Body of pancreas (tissue), 4 donors: ENCODE results near the gene ASMT. TPM values are rescaled to one million over a fixed set of nuclear protein-coding genes. Genes with fewer than 3 reads are reported as not detected.
A peak's percentile ranks its signal among the peaks of the same experiment; 100 is the strongest.

Source experiments
- ATAC-seq: fragments of 150-250 bp; one replicate; pipeline ENCODE4 v1.9.1; 2016
- DNase-seq, 4 donors: peaks; one replicate each; pipeline ENCODE4 v3.0.0-alpha.2; 2019
- H3K27ac ChIP-seq, 4 donors: fragments of 200-600 bp; sonication (generic); 1 replicate in 3 of 4; 2 replicates in 1 of 4; pipeline versions ENCODE4 v1.5.1 to v1.6.1; 2016 to 2019; ENCODE audit warnings: mild to moderate bottlenecking in 1 of 4, mixed read lengths in 1 of 4, moderate library complexity in 1 of 4
- H3K27me3 ChIP-seq, 2 donors: fragments of 200-600 bp; sonication (generic); one replicate each; pipeline ENCODE4 v1.6.0; 2016; ENCODE audit warnings: mild to moderate bottlenecking in 1 of 2
- H3K36me3 ChIP-seq, 2 donors: fragments of 200-600 bp; sonication (generic); replicated peaks in 1 of 2; 2 replicates each; pipeline ENCODE4 v1.5.1; 2016; ENCODE audit warnings: low read depth in 2 of 2; ENCODE audit not compliant: insufficient read depth in 1 of 2
- H3K4me1 ChIP-seq: fragments of 200-600 bp; sonication (generic); one replicate; pipeline ENCODE4 v1.6.0; 2016
- H3K4me3 ChIP-seq, 2 donors: fragments of 200-600 bp; sonication (generic); 1 replicate in 1 of 2; 2 replicates in 1 of 2; pipeline ENCODE4 v1.5.1; 2016 to 2019
- H3K9me3 ChIP-seq, 3 donors: fragments of 200-600 bp; sonication (generic); 1 replicate in 2 of 3; 2 replicates in 1 of 3; pipeline ENCODE4 v1.5.1; 2016
- CTCF ChIP-seq, 7 experiments: fragments of 450-650 bp in 4 of 7; fragments of 200-600 bp in 3 of 7; sonication (generic) in 3 of 7; IDR thresholded peaks; one replicate each; pipeline ENCODE4 v1.5.1; 2016 to 2019; ENCODE audit warnings: antibody characterized with exemption in 7 of 7
- POLR2A ChIP-seq, 3 donors: fragments of 450-650 bp; IDR thresholded peaks; one replicate each; pipeline ENCODE4 v1.6.1; 2016; ENCODE audit warnings: antibody characterized with exemption in 3 of 3, mild to moderate bottlenecking in 2 of 3
- WGBS, 2 donors: methylation state at CpG; one replicate each; pipeline ENCODE4 v1.1.5; 2017; 5-methylcytosine and 5-hydroxymethylcytosine counted together
- intact Hi-C: fragments of 100-400 bp; cut with DNase I; formaldehyde crosslinking; loops from one replicate; pipeline ENCODE4 v1.15.1; 2023
- total RNA-seq, 2 donors: library from RNA; depleted of rRNA; stranded (reverse); fragments of >200 nt; gene quantifications; one replicate each; pipeline ENCODE4 v1.1.0, GENCODE V29; 2016

The ASMT gene
- total RNA-seq, 2 donors from 2014 or later, result not detected

GRCh38 chrX:1659664-1660461, 45.0 kb downstream of the ASMT start:
- 87 to 88% methylated on average over 15 to 33 of the region's 34 CpGs for WGBS, 2 donors
- ATAC-seq (no peak), DNase-seq (no peak)
- intact Hi-C loops, result loop anchor here (10.0 kb wide), 1 partner anchor 935 kb away; no protein-coding TSS in a partner anchor
- Histone ChIP-seq H3K4me1 (no peaks in the 10 kb centered on the region), H3K9me3 (no peaks in the 10 kb centered on the region), H3K4me3 (no peak overlapping the region), H3K27ac (no peak overlapping the region), H3K27me3 (no peaks in the 10 kb centered on the region), H3K36me3 (no peaks in the 10 kb centered on the region)
- TF ChIP-seq POLR2A (IDR thresholded peaks at IDR 0.05), result no peak
- no peak for TF ChIP-seq CTCF (IDR thresholded peaks at IDR 0.05)

GRCh38 chrX:1661048-1661921, 46.4 kb downstream of the ASMT start:
- WGBS, 2 donors, result 55 to 73% methylated on average over 8 to 16 of the region's 16 CpGs
- Histone ChIP-seq H3K27me3 (no peaks in the 10 kb centered on the region), H3K4me1 (no peaks in the 10 kb centered on the region), H3K4me3 (no peak overlapping the region), H3K9me3 (no peaks in the 10 kb centered on the region), H3K27ac (no peak overlapping the region), H3K36me3 (no peaks in the 10 kb centered on the region)
- no peak for ATAC-seq
- TF ChIP-seq POLR2A (IDR thresholded peaks at IDR 0.05), result no peak
- TF ChIP-seq CTCF (IDR thresholded peaks at IDR 0.05), result no peak
- intact Hi-C loops, result no loop called here
- peak in 1 of 4 donors; percentile 72 for DNase-seq

- DNase-seq, result no peak
- WGBS, 2 donors, result 69 to 92% methylated on average over 8 to 15 of the region's 15 CpGs
- no peaks in the 10 kb centered on the region for H3K4me1 ChIP-seq
- intact Hi-C loops, result no loop called here
- no peak for ATAC-seq
- no peaks in the 10 kb centered on the region for H3K36me3 ChIP-seq
- TF ChIP-seq CTCF (IDR thresholded peaks at IDR 0.05) (no peak), POLR2A (IDR thresholded peaks at IDR 0.05) (no peak)
- H3K27me3 ChIP-seq, result no peaks in the 10 kb centered on the region
- no peak overlapping the region for H3K4me3 ChIP-seq
- H3K9me3 ChIP-seq, result no peaks in the 10 kb centered on the region
- no peak overlapping the region for H3K27ac ChIP-seq
These were observed 47.0 kb downstream of the ASMT start for GRCh38 chrX:1661922-1662221.

GRCh38 chrX:1667566-1667965, 52.7 kb downstream of the ASMT start:
- ATAC-seq (no peak), DNase-seq (no peak)
- no peaks in the 10 kb centered on the region for H3K36me3 ChIP-seq
- H3K4me3 ChIP-seq, result no peak overlapping the region
- intact Hi-C loops, result no loop called here
- WGBS, 2 donors, result 60 to 71% methylated on average over 6 of the region's 6 CpGs
- H3K4me1 ChIP-seq, result no peaks in the 10 kb centered on the region
- TF ChIP-seq POLR2A (IDR thresholded peaks at IDR 0.05) (no peak), CTCF (IDR thresholded peaks at IDR 0.05) (no peak)
- H3K9me3 ChIP-seq, result no peaks in the 10 kb centered on the region
- no peaks in the 10 kb centered on the region for H3K27me3 ChIP-seq
- H3K27ac ChIP-seq, result no peak overlapping the region
